Kidney tubule cell (primary cell): Measurements from ENCODE around the gene IL22RA2.

Source experiments
- DNase-seq: peaks from one replicate; pipeline ENCODE4 v3.0.0-alpha.2; 2018; ENCODE audit warnings: low spot score

The IL22RA2 gene

GRCh38 chr6:137197684-137198645 lies 24.5 kb upstream of the IL22RA2 start:
- no peak for DNase-seq

DNA sequence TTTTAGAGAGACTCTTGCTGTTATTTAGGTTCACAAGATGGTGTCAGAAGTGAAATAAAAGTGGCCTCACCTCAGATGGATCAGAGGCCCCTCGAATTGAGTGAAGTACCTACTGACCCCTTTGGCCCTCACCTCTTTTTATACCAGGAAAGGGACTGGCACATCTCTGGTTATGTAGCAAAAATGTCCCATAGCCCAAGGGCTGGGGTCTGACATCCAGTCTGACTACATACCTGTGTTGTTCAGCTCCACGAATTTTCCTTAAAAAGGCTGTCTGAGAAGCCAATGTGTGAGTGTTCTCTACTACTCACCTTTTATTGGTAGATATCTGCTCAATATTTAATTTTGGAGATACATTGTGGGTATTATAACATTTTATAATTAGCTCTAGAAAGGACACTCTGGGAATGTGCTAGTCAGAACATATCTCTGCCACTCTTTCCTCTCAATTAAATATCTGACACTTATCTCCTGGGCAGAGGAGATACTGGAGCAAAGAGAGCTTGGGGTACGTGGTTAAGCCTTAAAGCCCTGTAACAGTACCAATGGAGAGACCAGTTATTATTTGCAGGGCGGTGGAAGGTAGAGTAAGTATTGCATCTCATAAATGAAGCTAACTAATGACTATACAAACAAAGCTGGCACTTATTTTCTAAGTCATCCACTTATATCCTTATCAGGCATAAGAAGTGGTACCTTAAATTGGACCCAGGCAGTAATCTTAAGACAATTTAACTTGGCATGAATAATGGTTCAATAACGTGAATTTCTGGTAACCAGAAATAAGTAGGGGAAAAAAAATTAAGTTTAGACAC lies 20.0 kb upstream of the IL22RA2 start:
- DNase-seq: no peak

GRCh38 chr6:137192821-137193220 lies 19.4 kb upstream of the IL22RA2 start:
- DNase-seq: no peak

- DNase-seq: no peak
Observed at GRCh38 chr6:137191670-137192069, 18.2 kb upstream of the IL22RA2 start.

- DNase-seq: no peak
Observed at GRCh38 chr6:137191236-137191635, 17.8 kb upstream of the IL22RA2 start.

GRCh38 chr6:137190583-137191094 lies 17.2 kb upstream of the IL22RA2 start:
- no peak for DNase-seq

- DNase-seq: peak; percentile 4
Observed at GRCh38 chr6:137188855-137189254, 15.4 kb upstream of the IL22RA2 start.

GRCh38 chr6:137185290-137185689 lies 11.8 kb upstream of the IL22RA2 start:
- DNase-seq: no peak

DNA sequence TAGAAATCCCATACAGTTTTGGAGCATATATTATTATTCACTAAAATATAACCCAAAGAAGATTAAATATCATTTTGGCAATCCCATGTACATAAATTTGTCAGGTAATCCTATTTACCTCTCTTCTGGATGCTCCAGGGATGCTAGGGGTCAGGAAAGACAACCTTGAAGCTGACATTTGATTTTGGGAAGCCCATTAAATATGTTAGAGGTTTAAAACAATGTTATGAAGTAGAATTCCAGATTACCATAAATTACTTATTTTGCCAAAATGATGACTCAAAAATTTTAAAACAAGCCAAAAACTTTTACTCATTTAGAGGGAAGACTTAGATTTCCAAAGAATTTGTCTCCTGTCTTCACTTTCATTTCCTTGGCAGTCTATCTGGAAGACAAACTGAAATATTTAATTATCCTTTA lies 9.2 kb upstream of the IL22RA2 start:
- no peak for DNase-seq

- DNase-seq: no peak
Observed at GRCh38 chr6:137181891-137182653, 8.6 kb upstream of the IL22RA2 start.

DNA sequence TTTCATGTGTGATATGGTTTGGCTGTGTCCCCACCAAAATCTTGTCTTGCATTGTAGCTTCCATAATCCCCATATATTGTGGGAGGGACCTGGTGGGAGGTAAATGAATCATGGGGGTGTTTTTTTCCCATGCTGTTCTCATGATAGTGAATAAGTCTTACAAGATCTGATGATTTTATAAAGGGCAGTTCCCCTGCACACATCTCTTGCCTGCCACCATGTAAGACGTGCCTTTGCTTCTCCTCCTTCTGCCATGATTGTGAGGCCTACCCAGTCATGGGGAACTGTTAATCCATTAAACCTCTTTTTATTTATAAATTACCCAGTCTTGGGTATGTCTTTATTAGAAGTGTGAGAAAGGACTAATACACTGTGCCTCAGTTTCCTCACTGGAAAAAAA lies 4.2 kb upstream of the IL22RA2 start:
- DNase-seq: no peak

DNA sequence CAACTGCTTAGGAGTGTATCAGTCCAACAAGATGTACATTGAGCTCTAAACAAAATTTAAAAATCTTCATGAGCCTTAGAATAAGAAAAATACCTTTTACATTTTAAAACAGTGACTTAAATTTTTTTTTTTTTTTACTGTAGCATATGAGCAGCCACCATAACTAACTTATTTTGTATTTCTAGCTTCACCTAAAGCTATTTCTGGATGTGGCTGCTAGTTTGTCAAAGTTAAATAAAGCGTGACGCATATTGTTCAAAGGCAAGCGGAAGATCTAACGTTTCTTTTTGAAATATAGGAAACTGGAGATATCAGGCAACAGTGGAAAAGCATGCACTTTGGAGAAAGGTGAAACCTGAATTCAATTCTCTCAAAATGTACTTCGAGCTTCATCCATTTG lies 3.3 kb upstream of the IL22RA2 start:
- DNase-seq: no peak

DNA sequence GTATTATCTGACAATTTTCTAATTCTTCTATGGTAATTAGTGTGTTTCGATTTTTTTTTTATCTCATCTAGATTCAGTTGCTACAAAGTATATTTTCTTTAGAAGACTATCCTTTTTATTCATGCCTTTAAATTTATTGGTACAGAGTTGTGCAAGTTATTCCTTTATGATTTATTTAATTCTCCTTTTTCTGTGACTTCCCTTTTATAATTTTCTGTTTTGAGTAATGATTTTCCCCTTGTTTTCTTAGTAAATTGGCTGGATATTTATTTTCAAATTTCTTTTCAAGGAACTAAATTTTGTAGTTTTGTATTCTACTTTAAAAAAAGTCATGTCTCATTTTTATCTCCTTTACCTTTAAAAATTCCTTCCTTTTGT lies 2.4 kb upstream of the IL22RA2 start:
- DNase-seq: no peak

DNA sequence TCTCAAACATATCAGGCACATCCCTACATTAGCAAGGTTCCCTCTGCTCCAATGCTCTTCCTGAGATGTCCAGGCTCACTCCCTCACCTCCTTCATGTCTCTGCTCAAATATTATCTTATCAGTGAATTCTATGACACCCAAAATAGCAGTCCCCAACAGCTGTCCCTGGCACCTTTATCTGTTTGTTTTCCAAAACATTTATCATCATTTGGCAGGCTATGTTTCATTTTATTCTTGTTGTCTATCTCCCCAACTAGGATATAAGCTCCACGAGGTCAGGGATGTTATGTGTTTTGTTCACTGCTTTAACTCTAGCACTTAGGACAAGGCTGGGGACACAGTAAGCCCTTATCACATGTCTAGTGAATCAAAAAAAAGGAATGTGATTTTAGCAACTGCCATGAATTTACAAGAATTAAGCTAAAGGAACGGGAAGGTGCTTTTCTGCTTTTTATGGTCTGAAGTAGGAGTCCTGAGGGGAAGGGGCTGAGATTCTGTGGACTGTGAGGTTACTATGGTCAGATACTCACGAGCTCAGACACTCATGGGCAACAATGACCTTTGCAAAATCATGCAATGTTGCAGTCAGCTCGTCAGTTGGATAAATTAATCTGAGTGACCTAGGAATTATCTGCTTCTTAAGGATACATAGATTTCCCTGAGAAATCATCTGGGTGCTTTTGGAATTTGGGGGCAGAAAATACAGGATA lies 1.9 kb upstream of the IL22RA2 start:
- no peak for DNase-seq

DNA sequence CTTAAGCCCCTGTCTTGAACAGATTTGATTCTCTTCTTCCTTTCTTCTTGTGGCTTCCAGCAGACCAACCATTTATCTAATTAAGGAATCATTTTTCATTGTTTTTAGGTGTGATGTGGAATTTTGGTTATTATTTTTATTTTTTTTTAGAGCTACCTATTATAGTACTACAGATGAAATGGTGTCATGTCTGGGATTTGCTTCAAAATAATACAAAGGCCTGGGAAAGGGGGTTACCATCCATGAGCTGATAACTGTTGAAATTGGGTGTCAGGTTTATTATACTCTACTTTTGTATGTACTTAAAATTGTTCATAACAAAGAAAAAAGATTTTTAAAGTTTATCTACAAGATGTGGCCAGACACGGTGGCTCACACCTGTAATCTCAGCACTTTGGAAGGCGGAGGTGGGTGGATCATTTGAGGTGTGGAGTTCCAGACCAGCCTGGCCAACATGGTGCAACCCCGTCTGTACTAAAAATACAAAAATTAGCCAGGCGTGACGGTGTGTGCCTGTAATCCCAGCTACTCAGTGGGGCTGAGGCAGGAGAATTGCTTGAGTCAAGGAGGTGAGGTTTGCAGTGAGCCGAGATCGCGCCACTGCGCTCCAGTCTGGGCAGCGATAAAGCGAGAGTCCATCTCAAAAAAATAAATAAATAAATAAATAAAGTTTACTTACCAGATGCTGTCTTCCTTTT lies 561 bp downstream of the IL22RA2 start:
- DNase-seq: peak; percentile 42

DNA sequence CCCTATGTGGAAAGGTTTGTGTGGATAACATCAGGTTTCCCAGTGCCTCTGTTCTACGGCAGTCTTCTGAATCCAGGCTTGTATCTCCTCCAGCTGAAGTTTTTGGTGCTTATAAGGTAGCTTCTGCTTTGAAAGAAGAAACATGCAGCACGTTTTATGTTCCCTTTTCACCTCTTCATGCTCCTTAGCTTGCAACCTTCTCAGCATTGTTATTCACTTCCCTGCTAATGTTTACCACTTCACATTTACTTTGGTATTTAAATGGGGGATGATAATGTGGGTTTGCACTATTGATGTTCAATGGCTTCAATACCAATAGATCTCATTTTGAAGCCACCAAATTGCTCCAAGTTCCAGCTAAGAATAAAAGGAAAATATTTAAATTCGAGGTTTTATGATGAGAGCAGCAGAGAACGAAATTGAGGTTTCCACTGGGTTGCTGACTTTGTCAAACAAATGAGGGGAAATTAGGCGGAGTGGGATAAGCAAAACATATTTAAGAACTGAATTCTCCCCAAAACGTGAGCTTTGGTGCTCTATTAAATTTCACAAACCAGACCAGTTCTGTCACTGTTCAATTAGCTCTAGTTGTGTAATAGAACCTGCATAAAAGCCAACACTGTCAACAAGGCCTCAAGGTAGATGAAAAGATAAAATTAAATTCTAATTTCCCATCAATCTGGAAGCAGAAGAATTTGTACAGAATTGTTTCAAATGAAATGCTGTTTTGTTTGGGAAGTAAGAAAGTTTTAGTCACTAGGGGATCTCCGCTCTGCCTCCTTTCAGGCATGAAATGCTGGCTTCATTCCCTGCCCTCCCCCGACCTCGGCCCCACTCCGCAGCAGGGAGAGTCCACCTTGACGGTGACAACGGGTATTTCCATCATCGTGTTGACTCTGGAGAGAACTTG lies 1.4 kb downstream of the IL22RA2 start:
- DNase-seq: peak; percentile 72

- no peak for DNase-seq
Observed at GRCh38 chr6:137171053-137171374, 2.4 kb downstream of the IL22RA2 start.

GRCh38 chr6:137170266-137171052 lies 3.0 kb downstream of the IL22RA2 start:
- DNase-seq: no peak
